Body of pancreas (tissue), 4 donors: Measurements from ENCODE around the gene MIAT.

ENCODE experiments used
- CTCF ChIP-seq, 7 experiments: fragments of 450-650 bp in 4 of 7; fragments of 200-600 bp in 3 of 7; sonication (generic) in 3 of 7; IDR thresholded peaks; one replicate each; pipeline ENCODE4 v1.5.1; 2016 to 2019; ENCODE audit warnings: antibody characterized with exemption in 7 of 7
- POLR2A ChIP-seq, 3 donors: fragments of 450-650 bp; IDR thresholded peaks; one replicate each; pipeline ENCODE4 v1.6.1; 2016; ENCODE audit warnings: antibody characterized with exemption in 3 of 3, mild to moderate bottlenecking in 2 of 3

- TF ChIP-seq POLR2A (IDR thresholded peaks at IDR 0.05), result no peak
- no peak for TF ChIP-seq CTCF (IDR thresholded peaks at IDR 0.05)
These were observed 64.8 kb downstream of the MIAT start for GRCh38 chr22:26722159-26722558.
